Middle frontal gyrus (tissue), 1 donor: ENCODE data around the gene IL11.

Experiments used
- DNase-seq: peaks from one replicate; pipeline ENCODE4 v3.0.0-alpha.2; 2015; ENCODE audit warnings: low spot score; ENCODE audit errors: extremely low spot score

IL11 gene

DNA sequence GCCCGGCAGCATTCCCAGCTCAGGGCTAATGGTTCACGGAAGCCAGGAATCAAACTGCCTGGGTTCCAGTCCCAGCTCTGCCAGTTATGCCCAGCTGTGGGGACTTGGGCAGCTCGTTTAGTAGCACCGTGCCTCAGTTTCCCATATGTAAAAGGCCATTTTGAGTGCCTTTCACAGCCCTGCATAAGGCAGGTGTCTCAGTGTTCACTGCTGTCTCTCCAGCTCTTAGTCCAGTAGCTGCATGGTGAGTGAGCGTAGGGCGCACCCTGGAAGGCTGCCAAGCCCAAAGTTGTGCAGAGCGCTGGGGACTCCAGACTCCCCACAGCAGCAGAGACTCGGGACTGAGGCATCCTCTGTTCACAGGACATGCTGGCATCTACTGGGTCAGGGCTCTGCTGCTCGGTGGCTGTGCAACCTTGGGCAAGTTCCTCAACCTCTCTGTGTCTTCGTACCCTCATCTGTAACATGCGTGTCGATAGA, 21.0 kb upstream of the IL11 start:
- DNase-seq, result no peak

DNA sequence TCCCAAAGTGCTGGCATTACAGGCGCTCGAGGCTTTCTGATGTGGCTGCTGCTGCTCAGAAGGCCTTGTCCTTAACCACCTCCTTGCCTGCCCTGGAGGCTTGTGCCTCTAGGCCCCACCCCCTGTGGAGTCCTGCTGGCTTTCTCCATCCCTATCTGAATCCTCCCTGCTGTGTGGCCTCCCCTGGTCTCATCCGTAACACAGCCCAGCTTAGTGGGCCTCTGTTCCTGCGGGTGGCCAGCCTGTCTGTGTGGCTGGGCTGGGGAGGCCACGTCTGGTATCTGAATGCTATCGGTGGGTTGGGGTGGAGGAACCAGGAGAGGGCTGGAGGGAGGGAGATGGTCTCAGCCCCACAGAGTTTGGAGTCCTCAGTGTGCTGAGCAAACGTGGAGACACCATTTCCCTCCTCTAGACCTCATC, 20.2 kb upstream of the IL11 start:
- DNase-seq, result no peak

DNA sequence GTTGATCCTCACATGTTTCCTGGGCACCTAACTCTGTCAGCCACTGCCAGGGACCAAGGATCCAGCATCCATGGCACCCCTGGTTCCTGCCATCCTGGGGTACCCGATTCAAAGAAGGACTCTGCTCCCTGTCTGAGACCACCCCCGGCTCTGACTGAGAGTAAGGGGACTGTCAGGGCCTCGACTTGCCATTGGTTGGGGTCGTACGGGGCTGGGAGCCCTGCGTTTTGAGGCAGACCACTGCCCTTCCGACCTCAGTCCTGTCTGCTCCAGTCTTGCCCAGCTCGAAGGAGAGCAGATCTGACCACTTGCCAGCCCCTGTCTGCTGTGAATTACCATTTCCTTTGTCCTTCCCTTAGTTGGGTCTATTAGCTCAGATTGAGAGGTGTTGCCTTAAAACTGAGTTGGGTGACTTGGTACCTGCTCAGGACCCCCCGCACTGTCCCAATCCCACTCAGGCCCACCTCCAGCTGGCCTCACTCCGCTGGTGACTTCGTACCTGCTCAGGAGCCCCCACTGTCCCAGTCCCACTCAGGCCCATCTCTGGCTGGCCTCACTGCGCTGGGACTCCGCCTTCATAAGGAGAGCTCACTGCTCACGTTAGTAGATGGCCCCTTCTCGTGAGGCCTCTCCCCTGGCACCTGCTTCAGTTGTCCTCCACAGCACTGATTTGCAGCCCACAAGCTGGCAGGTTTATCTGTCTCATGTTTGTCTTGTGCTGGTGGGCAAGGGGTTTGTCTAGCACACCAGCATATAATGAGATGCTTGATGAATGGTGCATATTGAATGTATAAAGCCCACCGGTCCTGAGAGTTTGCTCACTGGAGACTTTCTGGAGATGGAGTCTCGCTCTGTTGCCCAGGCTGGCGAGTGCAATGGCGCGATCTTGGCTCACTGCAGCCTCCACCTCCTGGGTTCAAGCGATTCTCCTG, 19.4 kb upstream of the IL11 start:
- no peak for DNase-seq

DNA sequence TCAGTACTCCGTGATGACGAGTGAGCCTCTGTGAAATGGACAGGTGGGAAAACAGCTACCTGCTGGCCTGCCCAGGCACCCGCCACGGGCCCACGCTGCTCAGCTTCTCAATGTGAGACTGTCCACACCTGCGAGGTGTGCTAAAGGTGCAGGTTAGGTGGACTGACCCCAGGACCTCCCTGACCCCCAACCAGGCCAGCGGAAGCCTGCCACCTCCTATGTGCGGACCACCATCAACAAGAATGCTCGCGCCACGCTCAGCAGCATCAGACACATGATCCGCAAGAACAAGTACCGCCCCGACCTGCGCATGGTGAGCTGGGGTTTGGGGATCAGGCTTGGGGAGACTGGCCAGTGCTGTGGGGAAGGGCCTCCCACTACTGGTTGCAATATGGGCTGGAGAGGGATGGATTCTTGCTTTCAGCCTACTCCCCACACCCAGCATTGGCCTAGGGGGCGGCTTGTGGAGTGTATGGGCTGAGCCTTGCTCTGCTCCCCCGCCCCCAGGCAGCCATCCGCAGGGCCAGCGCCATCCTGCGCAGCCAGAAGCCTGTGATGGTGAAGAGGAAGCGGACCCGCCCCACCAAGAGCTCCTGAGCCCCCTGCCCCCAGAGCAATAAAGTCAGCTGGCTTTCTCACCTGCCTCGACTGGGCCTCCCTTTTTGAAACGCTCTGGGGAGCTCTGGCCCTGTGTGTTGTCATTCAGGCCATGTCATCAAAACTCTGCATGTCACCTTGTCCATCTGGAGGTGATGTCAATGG, 17.7 kb upstream of the IL11 start:
- no peak for DNase-seq

DNA sequence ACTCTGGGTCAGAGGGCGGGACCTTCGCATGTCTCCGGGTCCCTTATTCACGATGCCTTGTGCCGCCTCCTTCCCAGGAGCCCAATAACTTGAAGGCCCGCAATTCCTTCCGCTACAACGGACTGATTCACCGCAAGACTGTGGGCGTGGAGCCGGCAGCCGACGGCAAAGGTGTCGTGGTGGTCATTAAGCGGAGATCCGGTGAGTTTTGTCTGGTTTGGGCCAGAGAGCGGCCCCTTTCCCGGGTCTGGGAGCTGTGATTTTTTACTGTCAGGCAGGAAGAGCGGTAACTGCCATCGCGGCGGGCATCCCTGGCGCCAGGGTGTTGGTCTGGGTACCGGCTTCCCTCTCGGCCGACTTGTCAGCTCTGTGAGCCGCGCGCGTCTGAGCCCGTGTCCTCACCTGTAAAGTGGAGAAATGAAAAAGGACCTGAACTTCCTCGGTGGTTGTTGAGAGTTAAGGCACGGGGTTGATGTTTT, 16.3 kb upstream of the IL11 start:
- DNase-seq, result no peak

DNA sequence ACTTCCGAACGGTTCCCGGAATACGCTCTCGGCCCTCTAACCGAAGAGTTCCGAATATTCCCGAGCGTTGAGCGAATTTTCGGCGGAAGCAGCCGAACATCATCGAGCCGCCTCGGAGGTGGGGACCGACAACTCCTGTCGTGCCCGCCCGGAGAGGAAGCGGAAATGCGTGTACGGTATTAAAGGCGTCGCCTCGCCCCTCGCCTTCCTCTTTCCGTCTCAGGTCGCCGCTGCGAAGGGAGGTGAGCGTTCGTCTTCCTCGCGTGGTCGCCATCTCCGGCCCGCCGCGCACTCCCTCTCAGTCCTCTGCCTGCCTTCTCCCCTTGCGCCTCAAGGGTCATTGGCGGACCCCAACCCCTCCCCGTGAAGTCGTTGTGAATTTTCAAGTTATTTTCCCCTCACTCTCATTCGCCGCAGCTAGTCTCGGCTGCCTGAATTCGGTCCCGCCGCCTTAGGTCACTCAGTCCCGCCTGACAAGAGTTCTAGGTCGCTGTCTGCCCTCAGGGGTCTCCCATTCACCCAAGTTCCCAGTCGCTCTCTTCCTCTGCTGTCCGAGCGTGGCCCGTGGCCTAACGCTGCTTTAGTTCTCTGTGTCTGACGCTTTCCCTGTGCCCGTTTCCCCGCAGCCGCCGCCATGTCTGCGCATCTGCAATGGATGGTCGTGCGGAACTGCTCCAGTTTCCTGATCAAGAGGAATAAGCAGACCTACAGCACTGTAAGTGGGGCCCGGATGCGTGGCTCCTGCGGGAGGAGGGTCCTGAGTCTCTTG, 15.6 kb upstream of the IL11 start, which contains the start of gene RPL28:
Gene RPL28, plus strand, starts transcription at position 209 of the 769 bp plus-strand sequence. Its CDS starts 426 bp downstream, at position 635.
- peak; percentile 99 for DNase-seq

DNA sequence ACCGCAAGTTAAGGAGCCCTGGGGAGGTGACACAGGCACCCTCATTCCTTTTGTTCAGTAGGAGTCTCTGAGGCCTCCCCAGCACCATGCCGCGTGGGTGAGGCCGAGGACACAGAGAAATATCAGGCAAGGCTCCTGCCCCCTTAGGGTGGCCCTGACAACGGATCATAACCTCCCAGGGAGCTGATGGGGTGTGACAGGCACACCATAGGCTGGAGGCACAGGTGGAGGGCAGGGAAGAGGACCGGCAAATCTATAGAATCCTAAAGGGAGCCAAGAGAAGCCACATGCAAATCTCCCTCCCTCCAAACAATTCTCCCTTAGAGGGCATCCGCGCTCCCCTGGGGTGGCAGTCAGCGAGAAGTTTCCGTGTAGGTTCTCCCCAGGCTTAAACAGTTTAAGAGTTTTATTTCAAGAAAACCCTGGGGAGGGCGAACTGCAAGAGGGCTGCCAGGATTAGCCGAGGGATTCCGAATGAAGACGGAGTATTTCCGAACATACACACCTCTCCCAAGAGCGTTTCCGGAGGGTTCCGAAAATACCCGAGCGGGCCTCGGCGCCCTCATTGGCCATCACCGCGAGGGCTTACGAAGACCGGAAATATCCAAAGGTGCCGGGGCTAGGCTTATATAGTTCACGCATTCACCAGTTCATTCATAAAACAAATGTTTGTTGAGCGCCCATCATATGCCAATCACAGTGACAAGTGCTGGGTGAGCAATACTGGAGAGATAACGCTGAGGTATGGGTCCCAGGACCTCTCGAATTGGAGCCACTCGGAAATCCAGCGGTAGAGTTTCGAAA, 14.9 kb upstream of the IL11 start:
- DNase-seq, result peak; percentile 91

DNA sequence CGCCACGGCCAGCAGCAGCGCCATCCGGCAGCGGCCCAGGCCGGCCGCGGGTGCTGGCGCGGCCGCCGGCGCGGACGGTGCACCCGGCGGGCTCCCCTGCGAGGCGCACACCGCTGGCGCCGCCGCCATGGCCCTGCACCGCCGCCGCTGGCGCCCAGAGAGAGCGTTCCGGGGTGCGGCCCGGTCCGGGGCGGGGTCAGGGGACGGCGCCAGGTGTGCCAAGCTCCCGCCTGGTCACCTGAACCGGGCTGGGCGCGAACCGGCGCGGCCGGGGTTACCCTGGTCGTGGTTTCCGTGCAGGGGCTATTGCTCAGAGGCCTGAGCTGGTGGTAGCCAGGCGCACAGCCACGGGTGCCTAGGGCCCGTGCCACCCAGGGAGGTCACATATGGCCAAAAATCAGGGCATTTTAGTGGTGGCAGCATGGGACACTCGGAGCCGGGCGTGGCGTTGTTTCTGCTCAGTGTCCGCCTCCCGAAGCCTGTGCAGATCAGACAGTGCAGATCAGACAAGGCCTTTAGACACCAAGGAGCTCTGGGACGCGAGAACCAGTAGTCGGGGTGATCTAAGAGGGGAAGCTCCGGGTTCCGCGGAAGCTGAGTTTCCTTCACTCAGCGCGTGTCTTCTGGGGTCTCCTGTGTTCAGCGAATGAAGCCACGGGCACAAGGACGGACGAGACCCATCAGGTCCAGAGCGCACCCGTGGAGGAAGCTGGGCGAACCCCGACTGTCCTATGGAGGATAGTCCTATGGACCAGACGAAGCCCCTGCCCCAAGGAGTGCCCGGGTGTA, 14.1 kb upstream of the IL11 start, which contains the start of gene TMEM238:
Gene TMEM238, minus strand, starts transcription at position 162 of the 789 bp plus-strand sequence. Its CDS starts 33 bp downstream, at position 129.
- DNase-seq, result no peak

DNA sequence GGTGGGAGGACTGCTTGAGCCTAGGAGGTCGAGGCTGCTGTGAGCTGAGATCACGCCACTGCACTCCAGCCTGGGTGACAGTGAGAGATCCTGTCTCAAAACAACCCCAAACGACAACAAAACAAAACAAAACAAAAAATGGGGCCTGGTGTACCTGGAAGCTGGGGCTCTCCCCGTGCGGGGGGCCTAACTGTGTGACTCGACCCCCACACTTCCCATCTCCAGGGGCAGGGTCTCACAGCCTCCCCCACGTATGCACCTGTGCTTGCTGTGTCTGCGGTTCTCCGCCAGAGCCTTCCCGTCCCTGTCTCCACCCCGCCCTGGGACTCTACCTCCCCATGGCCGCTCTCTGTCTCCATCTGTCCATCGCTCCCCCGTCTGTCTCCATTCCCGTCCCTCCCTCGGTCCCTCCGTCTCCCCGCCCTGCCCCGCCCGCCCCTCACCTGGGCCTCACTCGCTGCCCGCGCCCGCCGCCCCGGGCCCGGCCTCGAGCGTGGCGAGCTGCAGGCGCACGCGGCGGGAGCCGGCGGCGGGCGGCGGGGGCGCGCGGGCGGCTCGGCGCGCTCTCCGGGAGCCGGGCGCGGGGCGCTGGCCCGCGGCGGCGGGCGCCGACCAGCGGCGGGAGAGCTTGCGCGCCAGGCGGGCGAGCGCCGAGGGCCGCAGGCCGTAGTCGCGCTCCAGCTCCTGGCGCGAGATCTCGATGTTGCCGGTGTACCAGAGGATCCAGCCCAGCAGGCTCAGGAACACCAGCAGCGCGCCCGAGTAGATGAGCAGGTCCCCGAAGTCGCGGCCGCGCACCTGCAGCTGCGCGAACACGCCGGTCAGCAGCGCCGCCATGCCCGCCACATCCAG, 13.2 kb upstream of the IL11 start:
- DNase-seq, result no peak

DNA sequence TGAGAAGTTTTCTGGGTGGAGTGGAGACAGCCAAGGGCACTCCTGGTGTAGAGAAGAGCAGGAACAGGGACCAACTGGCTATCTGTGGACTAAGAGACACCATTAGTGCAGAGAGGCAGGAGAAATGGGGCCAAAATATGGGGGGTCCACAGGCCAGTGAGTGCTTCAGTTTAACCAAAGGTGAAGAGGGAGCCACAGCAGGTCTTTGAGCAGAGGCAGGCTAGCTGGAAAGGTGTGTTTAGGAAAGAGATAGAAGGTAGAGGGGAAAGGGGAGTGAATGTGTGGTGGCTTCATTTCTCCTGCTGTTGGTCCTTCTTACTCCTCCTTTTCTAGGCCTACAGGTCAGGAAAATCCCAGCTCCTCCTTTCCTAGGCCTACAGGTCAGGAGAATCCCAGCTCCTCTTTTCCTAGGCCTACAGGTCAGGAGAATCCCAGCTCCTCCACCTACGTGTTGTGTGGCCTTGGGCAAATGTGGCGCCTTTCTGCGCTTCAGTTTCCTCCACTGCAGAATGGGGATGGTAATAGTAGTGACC, 12.3 kb upstream of the IL11 start:
- no peak for DNase-seq

DNA sequence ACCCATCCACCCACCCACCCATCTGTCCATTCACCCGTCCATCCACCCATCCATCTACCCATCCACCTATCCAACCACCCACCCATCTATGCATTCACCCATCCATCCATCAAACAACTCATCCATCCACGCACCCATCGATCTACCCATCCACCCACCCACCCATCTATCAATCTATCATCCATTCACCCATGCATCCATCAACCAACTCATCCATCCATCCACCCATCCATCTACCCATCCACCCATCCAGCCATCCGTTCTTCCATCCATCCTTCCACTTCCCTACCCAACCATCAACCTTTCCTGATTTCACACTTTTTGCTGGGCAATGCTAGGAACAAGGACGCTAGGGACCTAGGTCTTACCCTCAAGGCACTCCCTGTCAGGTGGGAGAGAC, 11.8 kb upstream of the IL11 start:
- DNase-seq, result no peak

DNA sequence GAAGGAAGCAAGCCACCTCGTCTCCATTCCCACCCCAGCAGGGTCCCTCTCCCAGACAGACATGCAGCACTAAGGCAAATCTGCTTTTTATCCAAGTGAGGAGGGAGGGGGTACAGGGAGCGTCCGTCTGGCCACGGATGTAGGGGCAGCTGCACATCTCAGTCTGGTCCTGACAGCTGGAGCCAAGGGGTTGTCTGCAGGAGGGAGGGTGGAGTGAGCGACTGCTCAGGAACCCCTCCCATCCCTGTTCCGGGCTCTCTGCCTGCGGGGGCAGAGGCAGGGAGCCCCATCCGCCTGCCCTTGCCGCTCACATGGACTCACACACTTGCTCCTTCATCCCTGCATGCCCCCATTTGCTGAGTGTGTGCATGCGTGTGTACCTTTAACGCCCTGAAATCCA, 8.9 kb upstream of the IL11 start:
- no peak for DNase-seq

DNA sequence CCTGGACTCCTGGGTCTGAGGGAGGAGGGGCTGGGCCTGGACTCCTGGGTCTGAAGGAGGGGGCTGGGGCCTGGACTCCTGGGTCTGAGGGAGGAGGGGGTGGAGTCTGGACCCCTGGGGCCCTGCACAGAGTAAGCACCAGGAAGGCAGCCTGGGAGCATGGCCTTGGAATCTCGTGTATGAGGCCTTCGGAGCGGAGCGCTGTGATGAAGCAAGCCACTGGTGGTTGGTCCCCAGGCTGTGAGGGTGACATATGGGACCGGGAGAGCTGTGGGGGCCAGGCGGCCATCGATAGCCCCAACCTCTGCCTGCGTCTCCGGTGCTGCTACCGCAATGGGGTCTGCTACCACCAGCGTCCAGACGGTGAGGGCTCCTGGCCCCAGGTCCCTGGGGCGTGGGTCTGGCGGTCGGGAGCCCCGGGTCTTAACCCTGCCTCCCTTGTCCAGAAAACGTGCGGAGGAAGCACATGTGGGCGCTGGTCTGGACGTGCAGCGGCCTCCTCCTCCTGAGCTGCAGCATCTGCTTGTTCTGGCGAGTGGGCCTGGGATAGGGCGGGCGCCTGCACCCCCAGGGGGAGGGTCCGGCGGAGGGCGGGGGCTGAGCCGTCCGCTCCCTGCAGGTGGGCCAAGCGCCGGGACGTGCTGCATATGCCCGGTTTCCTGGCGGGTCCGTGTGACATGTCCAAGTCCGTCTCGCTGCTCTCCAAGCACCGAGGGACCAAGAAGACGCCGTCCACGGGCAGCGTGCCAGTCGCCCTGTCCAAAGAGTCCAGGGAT, 7.3 kb upstream of the IL11 start:
- no peak for DNase-seq

DNA sequence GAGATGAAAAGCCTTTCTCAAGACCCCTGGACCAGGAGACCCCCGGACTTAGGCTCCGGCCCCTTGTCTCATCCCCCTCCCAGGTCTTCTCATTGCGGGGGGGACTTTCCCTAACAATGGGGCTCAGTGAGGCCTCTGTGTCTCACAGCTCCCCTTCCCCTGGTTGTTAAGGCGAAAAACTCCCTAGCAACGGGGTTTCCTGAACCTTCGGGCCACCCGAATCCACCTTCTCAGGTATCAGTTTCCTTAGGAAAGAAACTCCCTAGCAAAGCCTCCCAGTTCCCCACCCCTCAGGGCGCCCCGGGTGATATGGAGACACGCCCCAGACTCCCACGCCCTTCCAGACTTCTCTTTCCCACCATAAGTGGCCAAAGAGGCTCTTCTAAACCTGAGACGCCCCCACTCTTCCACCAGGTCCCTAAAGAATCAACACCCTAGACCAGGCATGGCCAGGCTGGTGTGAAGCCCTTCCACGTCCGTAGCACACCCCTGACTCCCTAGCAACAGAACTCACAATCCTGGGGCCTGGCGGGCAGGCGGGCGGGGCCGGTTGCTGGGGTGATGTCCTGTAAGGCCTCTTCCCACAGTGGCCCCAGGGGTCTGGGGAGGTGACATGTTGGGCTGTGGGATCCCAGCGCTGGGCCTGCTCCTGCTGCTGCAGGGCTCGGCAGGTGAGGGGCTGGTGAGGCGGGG, 6.1 kb upstream of the IL11 start, which contains the start of gene TMEM190:
Gene TMEM190, plus strand, starts transcription at position 586 of the 693 bp plus-strand sequence. Its CDS starts 28 bp downstream, at position 614.
- no peak for DNase-seq

DNA sequence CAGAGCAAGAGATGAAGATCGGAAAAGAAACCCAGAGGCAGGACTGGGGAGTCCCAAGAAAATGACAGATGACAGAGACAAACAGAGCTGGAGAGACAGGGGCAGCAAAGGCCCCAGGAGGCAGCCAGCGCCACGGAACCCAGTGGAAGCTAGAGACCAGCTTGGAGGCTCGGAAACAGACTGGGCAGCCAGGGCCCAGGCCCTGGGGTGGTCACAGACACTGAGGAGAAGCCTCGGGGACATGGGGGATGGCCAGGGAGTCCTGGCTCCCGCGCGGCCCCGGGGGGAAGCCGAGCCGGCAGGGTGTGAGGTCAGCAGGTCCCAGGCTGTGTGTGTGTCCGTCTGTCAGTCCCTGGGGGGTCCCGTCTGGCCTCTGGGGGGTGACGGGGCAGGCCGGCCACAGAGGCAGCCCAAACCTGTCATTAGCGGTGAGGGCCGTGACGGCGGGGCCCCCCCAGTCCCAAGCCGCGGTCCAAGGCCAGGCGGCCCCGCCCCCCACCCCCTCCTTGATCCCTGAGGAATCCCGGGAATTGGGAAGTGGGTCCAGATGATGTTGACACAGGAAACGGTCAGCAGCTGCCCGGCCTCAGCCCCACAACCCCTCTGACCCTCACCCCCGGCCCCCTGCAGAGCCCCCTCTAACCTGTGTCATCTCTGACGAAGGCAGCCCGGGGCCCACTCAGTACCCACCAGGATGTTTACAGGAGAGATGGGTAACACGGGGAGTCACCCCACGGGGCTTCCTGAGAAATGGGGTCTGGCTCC, 3.9 kb upstream of the IL11 start:
- DNase-seq, result no peak
